Measurements from ENCODE around the gene MVP.
"Not testable (repeated sequence)": the region's sequence is repeated elsewhere in the genome, so short reads cannot be mapped to it uniquely, and the experiment has no call there.

Gene MVP

GRCh38 chr16:29815032-29815721, 5.1 kb upstream of the MVP start:
- DNase-seq (ENCODE audit: low spot score), result no peak

DNA sequence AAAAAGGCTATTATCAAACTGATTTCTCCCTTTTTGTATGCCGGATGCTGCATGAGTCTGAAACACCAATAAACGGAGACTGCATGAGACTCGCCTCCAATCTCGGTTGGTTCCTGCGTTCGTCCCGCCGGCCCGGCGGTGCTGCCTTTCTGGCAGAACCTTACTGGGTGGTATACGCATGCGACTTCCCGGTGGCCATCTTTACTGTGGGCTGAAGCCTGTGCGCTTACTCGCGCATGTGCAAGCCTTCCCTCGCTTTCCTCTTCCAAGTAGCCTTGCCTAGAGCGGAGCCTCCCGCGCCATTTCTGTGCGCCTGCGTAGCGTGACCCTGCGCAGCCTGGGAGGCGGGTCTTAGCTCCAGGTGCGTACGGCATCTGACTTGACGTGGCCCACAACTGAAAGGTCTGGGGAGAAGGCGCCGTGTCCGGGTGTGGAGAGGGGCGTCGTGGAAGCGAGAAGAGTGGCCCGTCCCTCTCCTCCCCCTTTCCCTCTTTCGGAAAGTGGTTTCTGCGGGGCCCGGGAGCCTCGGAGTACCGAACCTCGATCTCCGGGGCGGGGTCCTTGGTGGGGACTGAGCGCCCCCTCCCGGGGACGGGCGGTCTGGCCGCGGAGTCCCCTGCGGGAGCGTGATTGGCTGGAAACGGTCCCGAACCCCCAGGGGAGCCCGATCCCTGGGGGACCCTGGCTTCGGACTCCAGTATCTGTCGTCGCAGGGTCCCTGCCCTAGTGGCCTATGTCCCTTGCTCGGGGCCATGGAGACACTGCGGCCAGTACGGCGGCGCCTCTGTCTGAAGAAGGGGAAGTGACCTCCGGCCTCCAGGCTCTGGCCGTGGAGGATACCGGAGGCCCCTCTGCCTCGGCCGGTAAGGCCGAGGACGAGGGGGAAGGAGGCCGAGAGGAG, 4.2 kb upstream of the MVP start, which contains the start of gene PAGR1:
PAGR1 (plus strand) TSS at position 360 of the 901 bp plus-strand sequence; CDS start at position 734, 374 bp downstream.
- DNase-seq (ENCODE audit: low spot score), result peak; percentile 99

DNA sequence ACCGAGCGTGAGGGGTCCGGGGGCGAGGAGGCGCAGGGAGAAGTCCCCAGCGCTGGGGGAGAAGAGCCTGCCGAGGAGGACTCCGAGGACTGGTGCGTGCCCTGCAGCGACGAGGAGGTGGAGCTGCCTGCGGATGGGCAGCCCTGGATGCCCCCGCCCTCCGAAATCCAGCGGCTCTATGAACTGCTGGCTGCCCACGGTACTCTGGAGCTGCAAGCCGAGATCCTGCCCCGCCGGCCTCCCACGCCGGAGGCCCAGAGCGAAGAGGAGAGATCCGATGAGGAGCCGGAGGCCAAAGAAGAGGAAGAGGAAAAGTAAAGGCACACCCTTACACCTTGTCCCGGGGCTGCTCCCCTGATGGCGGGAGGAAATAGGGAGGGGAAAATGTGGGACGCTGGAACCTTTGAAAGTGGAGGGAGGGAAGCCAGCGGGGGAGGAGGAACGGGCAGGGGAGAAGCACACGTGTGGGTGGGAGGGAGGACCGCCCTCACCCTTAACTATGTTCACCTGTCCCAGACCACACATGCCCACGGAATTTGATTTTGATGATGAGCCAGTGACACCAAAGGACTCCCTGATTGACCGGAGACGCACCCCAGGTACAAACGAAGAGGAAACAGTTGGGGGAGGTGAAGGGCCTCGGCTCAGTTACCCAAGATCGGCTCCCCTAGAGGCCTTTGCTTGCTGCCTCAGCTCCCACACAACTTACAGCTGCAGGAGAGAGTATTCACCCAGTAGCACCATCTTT, 3.4 kb upstream of the MVP start:
- peak; percentile 50 for DNase-seq (ENCODE audit: low spot score)

DNA sequence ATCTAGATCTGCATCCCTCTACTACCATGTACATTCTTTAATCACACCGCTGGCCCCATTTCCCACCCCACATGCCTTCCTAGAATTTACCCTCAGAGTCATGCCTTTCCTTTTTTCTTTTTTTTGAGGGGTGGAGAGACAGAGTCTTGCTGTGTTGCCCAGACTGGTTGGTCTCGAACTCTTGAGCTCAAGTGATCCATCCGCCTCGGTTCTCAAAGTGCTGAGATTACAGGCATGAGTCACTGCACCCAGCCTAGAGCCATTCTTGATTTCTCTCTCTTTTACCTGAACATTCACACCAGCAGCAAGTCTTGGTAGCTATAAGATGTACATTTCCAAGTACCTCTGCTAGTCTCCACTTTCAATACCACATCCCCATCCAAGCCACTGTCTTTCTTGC, 2.2 kb upstream of the MVP start:
- DNase-seq (ENCODE audit: low spot score), result no peak

DNA sequence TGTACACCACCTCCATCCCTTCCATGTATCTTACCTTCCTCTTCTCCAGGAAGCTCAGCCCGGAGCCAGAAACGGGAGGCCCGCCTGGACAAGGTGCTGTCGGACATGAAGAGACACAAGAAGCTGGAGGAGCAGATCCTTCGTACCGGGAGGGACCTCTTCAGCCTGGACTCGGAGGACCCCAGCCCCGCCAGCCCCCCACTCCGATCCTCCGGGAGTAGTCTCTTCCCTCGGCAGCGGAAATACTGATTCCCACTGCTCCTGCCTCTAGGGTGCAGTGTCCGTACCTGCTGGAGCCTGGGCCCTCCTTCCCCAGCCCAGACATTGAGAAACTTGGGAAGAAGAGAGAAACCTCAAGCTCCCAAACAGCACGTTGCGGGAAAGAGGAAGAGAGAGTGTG, 756 bp upstream of the MVP start:
- DNase-seq (ENCODE audit: low spot score), result no peak

DNA sequence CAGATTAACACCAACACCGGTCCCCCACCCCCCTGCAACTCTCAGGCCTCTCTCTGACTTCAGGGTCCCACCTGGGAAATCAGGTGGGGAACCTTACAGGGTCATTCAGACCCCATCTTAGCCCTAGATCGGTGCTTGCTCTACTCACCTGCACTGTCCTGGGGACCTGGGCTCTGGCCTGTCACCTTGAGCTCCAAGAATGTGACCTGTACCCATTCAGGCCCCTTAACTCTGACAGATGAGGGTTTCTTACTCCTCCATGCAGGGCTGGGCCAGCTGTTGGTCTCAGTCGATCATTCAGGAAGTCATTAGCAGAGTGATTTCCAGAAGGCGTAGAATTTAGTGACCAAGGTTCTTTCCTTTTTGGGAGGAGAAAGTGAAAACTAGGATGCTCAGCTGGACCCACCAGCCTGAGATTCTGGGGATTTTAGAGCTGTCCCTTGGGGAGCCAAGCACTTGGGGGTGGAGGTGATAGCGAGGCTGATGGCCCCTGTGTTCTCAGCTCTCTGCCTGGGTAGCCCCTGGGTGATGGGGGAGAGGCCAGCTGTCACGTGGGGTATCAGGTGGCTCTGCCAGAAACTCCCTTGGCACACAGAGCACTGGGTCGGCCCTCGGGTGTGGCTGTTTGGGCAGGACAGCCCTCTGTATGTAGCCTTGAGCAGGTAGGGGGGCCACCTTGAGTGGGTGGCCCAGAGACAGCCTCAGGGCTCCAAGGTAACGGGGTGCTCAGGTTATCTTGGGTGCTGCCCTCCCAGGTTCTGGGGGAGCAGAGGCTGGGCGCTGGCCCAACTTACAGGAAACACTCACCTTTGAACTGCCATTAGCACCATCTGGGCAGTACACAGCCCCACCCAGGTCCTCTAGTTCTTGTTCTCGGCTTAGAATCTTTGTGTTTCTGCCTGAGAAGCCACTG, 724 bp downstream of the MVP start:
- peak; percentile 54 for DNase-seq (ENCODE audit: low spot score)

GRCh38 chr16:29821643-29822115, 1.4 kb downstream of the MVP start:
- no peak for DNase-seq (ENCODE audit: low spot score)

GRCh38 chr16:29824589-29825144, 4.4 kb downstream of the MVP start:
- DNase-seq (ENCODE audit: low spot score), result no peak

DNA sequence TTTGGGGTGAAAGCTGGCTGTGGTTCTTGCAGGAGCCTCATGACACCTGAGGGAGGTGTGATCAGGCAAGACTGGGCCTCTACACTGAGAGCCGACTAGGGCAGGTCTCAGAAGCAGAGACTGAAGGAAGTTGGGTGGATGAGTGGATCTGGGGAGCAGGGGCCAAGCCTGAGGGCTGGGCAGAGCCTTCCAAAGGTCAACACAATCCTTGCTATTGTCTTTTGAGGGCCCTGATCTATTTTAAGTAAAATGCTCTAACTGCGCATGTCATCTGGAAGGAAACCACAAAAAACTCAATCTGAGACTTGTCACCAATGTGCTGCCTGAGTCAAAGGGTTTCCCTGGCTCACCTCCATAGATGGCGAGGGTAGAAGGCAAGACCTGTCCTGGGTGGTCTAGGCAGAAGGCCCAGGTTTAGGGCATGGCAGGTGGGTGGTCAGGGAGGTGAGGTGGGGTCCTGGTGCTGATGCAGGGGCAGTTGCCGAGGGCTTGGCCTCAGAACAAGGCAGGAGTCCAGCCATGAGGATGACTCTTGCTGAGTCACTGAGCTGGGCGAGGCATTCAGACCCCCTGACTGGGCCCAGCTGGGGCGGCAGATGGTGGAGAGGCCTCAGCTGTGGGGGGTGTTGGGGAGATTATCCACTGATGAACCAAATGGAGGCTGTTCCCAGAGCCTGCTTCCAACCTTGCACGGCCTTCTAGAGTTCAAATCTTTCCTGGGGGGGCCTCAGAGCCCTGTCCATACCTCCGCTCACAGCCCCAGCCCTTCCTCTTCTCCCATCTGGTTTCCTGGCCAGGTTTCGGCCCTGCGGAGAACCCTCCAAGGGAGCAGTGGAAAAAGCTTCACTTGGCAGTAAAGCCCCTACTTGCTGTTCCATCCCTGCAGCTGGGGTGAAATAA, 5.1 kb downstream of the MVP start:
- DNase-seq (ENCODE audit: low spot score), result peak; percentile 47

- no peak for DNase-seq (ENCODE audit: low spot score)
Measured at GRCh38 chr16:29826342-29826695, 6.1 kb downstream of the MVP start.

DNA sequence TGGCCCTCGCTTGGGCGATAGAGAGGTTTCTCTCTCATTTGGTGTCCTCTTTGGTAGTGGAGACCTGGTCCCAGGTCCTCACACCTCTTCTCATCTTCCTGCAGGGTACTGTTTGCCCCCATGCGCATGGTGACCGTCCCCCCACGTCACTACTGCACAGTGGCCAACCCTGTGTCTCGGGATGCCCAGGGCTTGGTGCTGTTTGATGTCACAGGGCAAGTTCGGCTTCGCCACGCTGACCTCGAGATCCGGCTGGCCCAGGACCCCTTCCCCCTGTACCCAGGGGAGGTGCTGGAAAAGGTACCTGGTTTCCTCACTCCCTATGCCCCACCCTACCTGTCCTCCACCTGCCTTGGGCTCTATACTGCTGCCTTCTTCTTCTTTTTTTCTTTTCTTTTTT, 10.5 kb downstream of the MVP start:
- DNase-seq (ENCODE audit: low spot score), result no peak

- DNase-seq (ENCODE audit: low spot score), result no peak
Measured at GRCh38 chr16:29831490-29831889, 11.2 kb downstream of the MVP start.

DNA sequence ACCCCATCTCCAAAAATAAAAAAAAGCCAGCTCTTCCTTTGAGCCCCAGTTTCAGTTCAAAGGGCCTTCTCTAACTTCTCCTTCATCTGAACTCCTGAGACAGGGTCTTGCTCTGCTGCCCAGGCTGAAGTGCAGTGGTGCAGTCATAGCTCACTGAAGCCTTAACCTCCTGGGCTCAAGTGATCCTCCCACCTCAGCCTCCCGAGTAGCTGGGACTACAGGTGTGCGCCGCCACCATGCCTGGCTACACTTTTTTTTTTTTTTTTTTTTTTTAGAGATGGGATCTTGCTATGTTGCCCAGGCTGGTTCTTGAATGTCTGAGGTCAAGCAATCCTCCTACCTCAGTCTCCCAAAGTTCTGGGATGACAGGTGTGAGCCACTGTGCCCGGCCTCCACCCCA, 13.0 kb downstream of the MVP start:
- DNase-seq (ENCODE audit: low spot score), result not testable (repeated sequence)

GRCh38 chr16:29834079-29834478, 13.8 kb downstream of the MVP start:
- DNase-seq (ENCODE audit: low spot score), result no peak

DNA sequence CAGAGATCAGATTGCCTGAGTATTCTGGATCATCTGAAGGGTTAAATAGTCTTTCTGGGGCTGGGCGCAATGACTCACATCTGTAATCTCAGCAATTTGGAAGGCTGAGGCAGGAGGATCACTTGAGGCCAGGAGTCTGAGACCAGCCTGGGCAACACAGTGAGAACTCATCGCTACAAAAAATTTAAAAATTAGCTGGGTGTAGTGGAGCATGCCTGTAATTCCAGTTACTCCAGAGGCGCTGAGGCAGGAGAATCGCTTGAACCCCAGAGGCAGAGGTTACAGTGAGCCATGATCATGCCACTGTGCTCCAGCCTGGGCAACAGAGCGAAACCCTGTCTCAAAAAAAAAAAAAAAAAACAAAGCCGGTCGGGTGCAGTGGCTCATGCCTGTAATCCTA, 15.7 kb downstream of the MVP start:
- no peak for DNase-seq (ENCODE audit: low spot score)

- DNase-seq (ENCODE audit: low spot score), result no peak
Measured at GRCh38 chr16:29836623-29837022, 16.4 kb downstream of the MVP start.

- DNase-seq (ENCODE audit: low spot score), result no peak
Measured at GRCh38 chr16:29837841-29838240, 17.6 kb downstream of the MVP start.

- no peak for DNase-seq (ENCODE audit: low spot score)
Measured at GRCh38 chr16:29839822-29840221, 19.6 kb downstream of the MVP start.

DNA sequence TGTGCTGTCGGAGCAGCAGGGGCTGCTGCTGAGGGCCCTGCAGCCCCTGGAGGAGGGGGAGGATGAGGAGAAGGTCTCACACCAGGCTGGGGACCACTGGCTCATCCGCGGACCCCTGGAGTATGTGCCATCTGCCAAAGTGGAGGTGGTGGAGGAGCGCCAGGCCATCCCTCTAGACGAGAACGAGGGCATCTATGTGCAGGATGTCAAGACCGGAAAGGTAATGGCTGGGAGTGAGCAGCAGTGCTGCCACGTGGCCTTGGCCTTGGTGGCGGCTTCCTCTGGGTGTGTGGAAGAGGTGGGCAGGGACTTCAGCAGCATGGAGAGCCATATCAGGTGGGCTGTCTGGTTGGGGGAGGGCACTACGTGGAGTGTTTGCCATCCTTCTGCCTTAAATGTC, 20.0 kb downstream of the MVP start:
- DNase-seq (ENCODE audit: low spot score), result no peak

GRCh38 chr16:29841631-29842030, 21.4 kb downstream of the MVP start:
- DNase-seq (ENCODE audit: low spot score), result no peak
